GM18505 (cell line): ENCODE data around the gene TMEM52.

Source experiments
- ATAC-seq: cut with Tn5 transposase; IDR thresholded peaks from one replicate; pipeline ENCODE4 v1.9.1; 2021; ENCODE audit not compliant: unreplicated experiment
- POLR2A ChIP-seq: IDR thresholded peaks from 4 replicates; pipeline ENCODE4 v1.6.1; 2011; ENCODE audit warnings: borderline replicate concordance; ENCODE audit not compliant: insufficient read depth, insufficient read length; ENCODE audit errors: extremely low read depth

TMEM52 gene

DNA sequence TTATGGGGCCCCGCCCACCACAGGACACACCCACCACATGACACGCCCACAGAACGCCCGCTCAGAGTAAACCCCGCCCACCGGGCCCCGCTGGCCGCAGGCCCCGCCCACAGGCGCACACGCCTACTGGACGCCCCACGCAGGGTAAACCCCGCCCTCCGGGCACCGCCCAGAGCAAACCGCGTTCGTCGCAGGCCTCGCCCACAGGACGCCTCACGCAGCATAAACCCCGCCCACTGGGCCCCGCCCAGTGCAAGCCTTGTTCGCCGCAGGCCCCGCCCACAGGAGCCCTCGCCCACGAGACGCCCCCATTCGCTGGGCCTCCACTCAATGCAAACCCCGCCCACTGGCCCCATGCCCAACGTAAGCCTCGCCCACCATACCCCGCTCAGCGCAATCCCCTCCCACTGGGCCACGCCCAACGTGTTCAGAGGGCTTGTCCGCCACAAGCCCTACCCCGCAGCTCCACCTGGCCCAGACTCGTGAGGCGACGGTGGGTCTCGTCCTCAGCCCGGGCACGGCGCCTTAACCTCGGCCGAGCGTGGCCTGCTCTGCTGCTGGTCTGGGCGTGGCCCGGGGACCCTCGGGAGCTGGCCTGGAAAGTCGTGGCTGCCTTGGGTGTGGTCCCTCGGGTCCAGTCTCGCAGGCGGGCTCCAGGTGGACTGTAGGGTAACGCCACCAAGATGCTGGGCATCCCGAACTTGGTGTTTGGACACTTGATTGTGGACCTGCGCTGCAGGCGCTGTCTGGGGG lies 401 bp upstream of the TMEM52 start:
- peak; percentile 86 for ATAC-seq
- TF ChIP-seq POLR2A = no peak

GRCh38 chr1:1917995-1918900 lies 831 bp downstream of the TMEM52 start:
- TF ChIP-seq POLR2A = no peak
- ATAC-seq = no peak

DNA sequence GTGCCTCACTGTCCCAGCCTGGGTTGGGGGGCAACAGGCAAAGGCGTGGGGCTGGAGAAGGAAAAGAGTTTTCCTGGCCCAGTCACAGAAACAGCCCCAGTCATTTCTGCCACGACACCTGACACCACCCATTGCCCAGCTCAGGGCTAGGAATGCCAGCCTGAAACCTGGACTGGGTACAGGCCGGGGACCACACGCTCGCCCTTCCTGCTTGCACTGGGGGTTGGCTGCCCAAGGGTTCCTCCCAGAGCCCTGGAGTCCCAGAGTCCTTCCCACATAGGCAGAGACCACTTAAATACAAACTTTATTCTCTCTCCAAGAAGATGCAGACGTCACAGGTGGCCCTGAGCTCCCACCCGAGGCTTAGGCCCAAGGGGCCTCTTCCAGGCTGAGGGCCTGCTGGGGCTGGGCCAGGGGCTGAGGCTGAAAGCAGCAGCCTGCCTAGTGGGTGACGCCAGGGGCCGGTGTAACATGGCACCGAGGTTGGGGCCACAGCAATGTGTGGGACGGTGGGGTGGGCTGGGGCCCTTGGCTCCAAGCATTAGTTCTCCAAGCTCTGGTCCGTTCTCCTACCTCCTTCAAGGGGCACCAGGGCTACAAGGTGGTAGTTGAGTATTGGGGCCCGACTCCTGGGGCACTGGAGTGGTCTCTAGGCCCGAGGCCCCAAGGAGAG lies 1.6 kb downstream of the TMEM52 start:
- no peak for ATAC-seq
- TF ChIP-seq POLR2A = no peak

GRCh38 chr1:1916851-1917251 lies 2.2 kb downstream of the TMEM52 start:
- no peak for TF ChIP-seq POLR2A
- ATAC-seq = no peak

DNA sequence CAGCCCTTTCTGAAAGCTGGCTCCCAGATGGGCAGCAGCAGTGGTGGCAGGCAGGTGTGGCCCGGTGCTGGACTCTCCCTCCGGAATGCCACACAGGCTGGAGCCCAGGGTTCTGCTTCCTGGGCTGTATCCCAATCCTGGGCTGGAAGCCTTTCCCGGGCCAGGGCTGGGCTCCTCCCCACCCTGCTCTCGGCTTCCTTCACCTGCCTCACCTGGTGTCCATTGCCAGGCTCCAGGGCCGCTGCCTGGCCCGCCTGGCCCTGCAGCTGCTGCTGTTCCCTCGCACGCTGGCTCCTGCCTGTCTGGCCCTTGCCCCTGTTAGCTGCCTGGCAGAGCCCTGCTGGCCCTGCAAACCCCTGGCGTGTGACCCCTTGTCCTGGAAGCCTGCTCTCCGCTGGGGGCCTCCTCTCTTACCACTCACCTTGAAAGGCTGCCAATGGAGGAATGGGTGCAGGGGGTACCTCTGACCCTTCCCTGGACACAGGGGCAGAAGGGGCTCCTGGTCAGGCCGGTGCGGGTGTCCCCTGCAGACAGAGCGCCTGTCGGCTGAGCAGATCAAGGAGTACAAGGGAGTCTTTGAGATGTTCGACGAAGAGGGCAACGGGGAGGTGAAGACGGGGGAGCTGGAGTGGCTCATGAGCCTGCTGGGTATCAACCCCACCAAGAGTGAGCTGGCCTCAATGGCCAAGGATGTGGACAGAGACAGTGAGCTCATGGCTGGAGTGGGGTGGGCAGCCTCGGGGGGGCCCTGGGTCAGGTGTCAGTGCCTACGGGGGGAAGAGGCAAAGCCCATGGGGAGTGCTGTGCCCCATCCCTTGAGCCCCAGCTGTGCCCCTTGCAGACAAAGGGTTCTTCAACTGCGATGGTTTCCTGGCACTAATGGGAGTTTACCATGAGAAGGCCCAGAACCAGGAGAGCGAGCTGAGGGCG lies 2.9 kb downstream of the TMEM52 start:
- no peak for TF ChIP-seq POLR2A
- no peak for ATAC-seq

DNA sequence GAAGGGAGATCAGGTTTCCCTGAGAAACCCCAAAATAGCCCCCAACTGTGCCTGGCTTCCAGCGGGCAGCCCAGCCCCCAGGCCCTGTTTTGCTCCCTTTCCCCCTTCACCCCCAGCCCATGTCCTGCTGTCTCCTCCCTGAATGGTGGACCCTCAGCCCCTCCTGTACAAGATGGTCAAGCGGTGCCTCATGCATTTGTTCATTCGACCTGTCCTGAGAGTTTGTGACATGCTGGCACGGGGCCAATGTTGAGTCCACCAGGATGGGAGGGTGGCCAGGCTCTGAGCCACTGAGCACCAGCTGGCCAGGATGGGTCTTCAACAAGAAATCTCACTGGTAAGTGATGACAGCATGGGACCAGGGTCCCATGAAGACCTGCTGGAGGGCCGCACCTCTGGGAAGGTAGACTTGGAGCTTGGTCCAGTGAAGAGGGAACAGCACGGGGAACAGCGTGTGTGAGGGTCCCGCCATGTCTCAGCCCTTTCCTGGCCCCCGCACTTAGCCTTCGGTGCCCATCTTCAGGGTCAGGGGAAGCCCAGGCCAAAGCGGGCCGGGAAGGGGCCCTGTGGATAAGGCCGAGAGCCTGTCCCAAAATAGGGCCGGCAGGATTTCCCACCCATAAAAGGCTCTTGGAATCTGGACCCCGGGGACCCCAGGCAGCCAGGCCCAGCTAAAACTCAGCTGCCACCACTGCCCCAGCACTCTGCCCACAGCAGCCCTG lies 3.9 kb downstream of the TMEM52 start, which contains the start of gene CALML6:
CALML6 (plus strand) TSS at position 290 of the 722 bp plus-strand sequence; CDS start at position 311, 21 bp downstream.
- TF ChIP-seq POLR2A = no peak
- no peak for ATAC-seq

DNA sequence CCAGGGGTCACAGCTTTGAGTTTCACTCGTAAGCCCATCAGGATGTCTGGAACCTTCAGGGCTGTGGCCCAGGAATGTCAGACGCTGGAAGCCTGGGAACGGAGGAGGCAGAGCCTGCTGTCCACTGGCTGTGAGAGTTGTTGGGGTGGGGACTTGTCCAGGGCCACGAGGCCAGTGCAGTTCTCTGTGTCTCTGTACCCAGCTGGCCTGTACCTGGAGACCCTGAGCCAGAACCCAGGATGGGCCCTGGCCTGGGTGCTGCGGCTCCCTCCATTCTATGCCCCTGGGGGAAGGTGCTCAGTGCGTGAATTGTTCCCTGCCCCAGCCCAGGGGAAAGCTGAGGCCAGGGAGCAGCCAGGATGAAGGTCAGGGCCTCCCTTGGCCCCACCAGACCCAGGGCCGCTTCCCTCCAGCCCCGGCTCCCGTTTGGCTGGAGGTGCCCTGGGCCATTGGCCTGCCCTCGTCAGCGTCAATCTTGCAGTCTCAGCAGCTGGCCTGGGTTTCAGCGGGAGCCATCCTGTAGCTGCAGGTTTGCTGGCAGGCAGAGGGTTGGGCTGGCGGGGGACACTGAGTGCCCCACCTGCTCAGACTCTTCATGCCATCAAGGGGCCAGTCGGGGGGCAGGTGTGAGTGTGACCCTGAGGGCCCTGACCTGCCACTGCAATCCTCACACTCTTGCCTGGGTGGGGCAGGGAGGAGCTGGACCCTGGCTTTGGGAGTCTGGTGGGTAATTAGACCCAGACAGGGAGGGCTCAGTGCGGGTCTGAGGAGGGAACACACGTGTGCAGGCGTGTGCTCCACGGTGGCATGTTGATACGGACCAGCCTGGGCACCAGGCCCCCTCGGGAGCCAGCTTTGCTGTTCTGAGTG lies 4.7 kb downstream of the TMEM52 start:
- ATAC-seq = no peak
- no peak for TF ChIP-seq POLR2A

DNA sequence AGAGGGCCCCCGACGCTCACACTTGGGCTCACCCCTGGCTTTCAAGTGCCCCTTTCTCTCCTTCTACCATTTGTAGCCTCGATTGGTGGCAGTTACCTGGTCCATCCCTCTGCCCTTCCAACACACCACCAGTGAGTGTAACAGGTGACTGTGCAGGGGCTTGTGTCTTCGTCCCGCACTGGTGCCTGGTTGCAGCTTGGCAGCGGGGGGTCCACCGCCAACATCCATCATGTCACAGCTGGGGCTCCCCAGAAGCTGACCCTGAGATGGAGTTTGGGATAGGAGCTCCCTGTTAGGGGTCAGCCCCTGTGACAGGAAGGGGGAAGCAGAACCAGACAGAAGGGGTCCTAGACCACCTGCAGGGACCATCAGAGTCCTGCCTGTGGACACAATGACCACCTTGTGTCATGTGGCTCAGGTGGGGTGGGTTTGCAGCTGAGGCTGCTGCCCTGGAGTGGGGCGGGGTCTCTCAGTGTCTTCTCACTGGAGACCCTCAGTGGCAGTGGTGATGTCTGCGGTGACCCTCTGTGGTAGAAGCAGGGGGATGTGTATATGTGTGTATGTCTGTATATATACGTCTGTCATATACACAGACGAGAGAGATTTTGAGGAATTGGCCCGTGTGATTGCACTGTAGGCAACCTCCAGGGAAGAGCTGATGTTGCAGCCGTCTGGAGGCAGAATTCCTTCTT lies 7.6 kb downstream of the TMEM52 start:
- no peak for ATAC-seq
- TF ChIP-seq POLR2A = no peak

DNA sequence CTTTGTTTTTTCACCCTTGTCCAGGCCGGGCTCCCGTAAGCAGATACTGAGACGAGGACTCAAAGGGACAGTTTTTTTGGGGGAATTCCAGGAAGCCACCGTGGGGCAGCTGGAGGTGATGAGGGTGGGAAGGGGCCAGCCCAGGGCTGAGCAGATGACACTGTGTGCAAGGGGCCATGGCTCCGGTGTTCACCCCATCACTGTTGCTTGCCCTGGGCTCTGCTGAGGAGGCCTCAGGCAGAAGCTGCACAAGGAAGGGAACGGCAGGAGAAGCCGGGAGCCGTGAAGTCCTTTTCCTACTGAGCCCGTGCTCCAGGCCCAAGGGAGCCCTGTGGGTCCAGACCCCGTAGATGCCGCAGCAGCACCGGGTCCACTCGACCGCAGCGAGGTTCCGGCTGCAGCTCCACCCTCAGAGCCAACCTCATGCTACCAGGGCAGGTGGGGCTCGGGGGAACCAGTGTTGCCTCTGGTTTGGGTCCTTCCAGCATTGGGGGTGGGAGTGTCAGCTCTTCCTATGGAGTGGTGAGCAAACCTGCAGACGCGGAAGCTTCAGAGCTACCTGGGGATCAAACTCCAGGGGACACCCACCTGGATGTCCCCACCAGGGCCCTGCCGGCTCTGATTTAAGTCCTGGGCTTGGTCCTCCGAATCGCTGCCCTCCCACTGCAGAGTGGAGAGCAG lies 8.3 kb downstream of the TMEM52 start:
- TF ChIP-seq POLR2A = no peak

DNA sequence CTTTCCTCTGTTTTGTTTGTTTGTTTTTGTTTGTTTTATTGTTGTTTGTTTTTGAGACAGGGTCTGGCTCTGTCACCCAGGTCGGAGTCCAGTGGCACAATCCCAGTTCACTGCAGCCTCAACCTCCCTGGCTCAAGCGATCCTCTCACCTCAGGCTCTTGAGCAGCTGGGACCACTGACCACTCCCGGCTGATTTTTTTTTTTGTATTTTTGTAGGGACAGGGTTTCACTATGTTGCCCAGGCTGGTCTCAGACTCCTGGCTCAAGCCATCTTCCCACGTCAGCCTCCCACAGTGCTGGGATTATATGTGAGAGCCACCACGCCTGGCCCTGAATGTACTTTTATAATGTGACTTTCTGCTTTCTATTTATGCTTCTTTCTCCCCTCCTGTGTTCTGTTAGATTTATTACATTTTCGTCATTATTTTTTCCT lies 9.0 kb downstream of the TMEM52 start:
- TF ChIP-seq POLR2A = no peak
- no peak for ATAC-seq

More for the DNA sequence above, 8.3 kb downstream of the TMEM52 start:
- no peak for ATAC-seq
